ENCODE results near the gene IRF8.
"Not testable (repeated sequence)": the region's sequence is repeated elsewhere in the genome, so short reads cannot be mapped to it uniquely, and the experiment has no call there.

The IRF8 gene

GRCh38 chr16:85935391-85935973 is 36.5 kb downstream of the IRF8 start:
- no peak for DNase-seq (ENCODE audit: low read depth in 2 of 2)

- DNase-seq (ENCODE audit: low read depth in 2 of 2): peak; percentile 71 to 75
These were observed 37.2 kb downstream of the IRF8 start for GRCh38 chr16:85935974-85936760.

- no peak for DNase-seq (ENCODE audit: low read depth in 2 of 2)
These were observed 37.9 kb downstream of the IRF8 start for GRCh38 chr16:85936816-85937215.

GRCh38 chr16:85940214-85940613 is 41.3 kb downstream of the IRF8 start:
- DNase-seq (ENCODE audit: low read depth in 2 of 2): no peak

- no peak for DNase-seq (ENCODE audit: low read depth in 2 of 2)
These were observed 43.1 kb downstream of the IRF8 start for GRCh38 chr16:85941863-85942644.

- not testable (repeated sequence) for DNase-seq (ENCODE audit: low read depth in 2 of 2)
These were observed 43.7 kb downstream of the IRF8 start for GRCh38 chr16:85942659-85943058.

GRCh38 chr16:85943711-85944110 is 44.7 kb downstream of the IRF8 start:
- DNase-seq (ENCODE audit: low read depth in 2 of 2): no peak

- DNase-seq (ENCODE audit: low read depth in 2 of 2): no peak
These were observed 45.8 kb downstream of the IRF8 start for GRCh38 chr16:85944572-85945423.

- DNase-seq (ENCODE audit: low read depth in 2 of 2): no peak
These were observed 46.4 kb downstream of the IRF8 start for GRCh38 chr16:85945424-85945751.

GRCh38 chr16:85946541-85947124 is 47.7 kb downstream of the IRF8 start:
- DNase-seq (ENCODE audit: low read depth in 2 of 2): no peak

GRCh38 chr16:85947230-85948137 is 48.5 kb downstream of the IRF8 start:
- DNase-seq (ENCODE audit: low read depth in 2 of 2): peak; percentile 51 to 56

GRCh38 chr16:85948138-85948509 is 49.2 kb downstream of the IRF8 start:
- no peak for DNase-seq (ENCODE audit: low read depth in 2 of 2)

GRCh38 chr16:85948616-85949265 is 49.8 kb downstream of the IRF8 start:
- no peak for DNase-seq (ENCODE audit: low read depth in 2 of 2)

- no peak for DNase-seq (ENCODE audit: low read depth in 2 of 2)
These were observed 51.4 kb downstream of the IRF8 start for GRCh38 chr16:85950136-85950918.

- DNase-seq (ENCODE audit: low read depth in 2 of 2): no peak
These were observed 53.2 kb downstream of the IRF8 start for GRCh38 chr16:85952197-85952596.

- no peak for DNase-seq (ENCODE audit: low read depth in 2 of 2)
These were observed 53.8 kb downstream of the IRF8 start for GRCh38 chr16:85952811-85953210.

- DNase-seq (ENCODE audit: low read depth in 2 of 2): no peak
These were observed 56.1 kb downstream of the IRF8 start for GRCh38 chr16:85954927-85955519.

- DNase-seq (ENCODE audit: low read depth in 2 of 2): no peak
These were observed 56.6 kb downstream of the IRF8 start for GRCh38 chr16:85955566-85955965.

GRCh38 chr16:85956426-85956825 is 57.5 kb downstream of the IRF8 start:
- DNase-seq (ENCODE audit: low read depth in 2 of 2): no peak
